Liver (tissue), 3 donors: ENCODE measurements around the gene ATP11A.

Source experiments
- ATF3 ChIP-seq: IDR thresholded peaks from 2 replicates; pipeline ENCODE4 v1.6.1; 2016; ENCODE audit warnings: antibody characterized with exemption
- CTCF ChIP-seq: fragments of 150-350 bp; IDR thresholded peaks from 2 replicates; pipeline ENCODE4 v1.5.1; 2017; ENCODE audit warnings: improper control_type of control experiment, low read depth, low read length; ENCODE audit not compliant: missing input control
- EGR1 ChIP-seq, 2 donors: IDR thresholded peaks; 2 replicates each; pipeline ENCODE4 v1.6.1; 2016 to 2018; ENCODE audit warnings: antibody characterized with exemption in 2 of 2, low read depth in 2 of 2
- FOXA2 ChIP-seq: IDR thresholded peaks from 2 replicates; pipeline ENCODE4 v1.6.1; 2016; ENCODE audit warnings: antibody characterized with exemption
- GABPA ChIP-seq, 2 donors: IDR thresholded peaks in 1 of 2; conservative IDR thresholded peaks in 1 of 2; 2 replicates each; pipeline ENCODE4 v1.6.1; 2016; ENCODE audit warnings: antibody characterized with exemption in 2 of 2, mild to moderate bottlenecking in 1 of 2, moderate library complexity in 1 of 2
- HNF4A ChIP-seq, 2 donors: conservative IDR thresholded peaks; 2 replicates each; pipeline ENCODE4 v1.6.1; 2016; ENCODE audit warnings: antibody characterized with exemption in 2 of 2, mild to moderate bottlenecking in 2 of 2
- HNF4G ChIP-seq: IDR thresholded peaks from 2 replicates; pipeline ENCODE4 v1.6.1; 2016; ENCODE audit warnings: antibody characterized with exemption
- JUND ChIP-seq, 2 donors: IDR thresholded peaks; 2 replicates each; pipeline ENCODE4 v1.6.1; 2016; ENCODE audit warnings: antibody characterized with exemption in 2 of 2
- MAX ChIP-seq: IDR thresholded peaks from 2 replicates; pipeline ENCODE4 v1.6.1; 2016; ENCODE audit warnings: antibody characterized with exemption
- RAD21 ChIP-seq, 2 donors: IDR thresholded peaks; 2 replicates each; pipeline ENCODE4 v1.6.1; 2016; ENCODE audit warnings: antibody characterized with exemption in 2 of 2, mild to moderate bottlenecking in 2 of 2
- REST ChIP-seq: IDR thresholded peaks from 2 replicates; pipeline ENCODE4 v1.6.1; 2016; ENCODE audit warnings: antibody characterized with exemption, mild to moderate bottlenecking
- SP1 ChIP-seq: IDR thresholded peaks from 2 replicates; pipeline ENCODE4 v1.6.1; 2018; ENCODE audit warnings: antibody characterized with exemption, mild to moderate bottlenecking
- TAF1 ChIP-seq: conservative IDR thresholded peaks from 2 replicates; pipeline ENCODE4 v1.6.1; 2016; ENCODE audit warnings: antibody characterized with exemption, mild to moderate bottlenecking
- TF ChIP-seq, protein P1 (sequence below): IDR thresholded peaks from 2 replicates; pipeline ENCODE4 v1.6.1; 2016; ENCODE audit warnings: antibody characterized with exemption
- donor health status: healthy.
- donor health status: healthy.

- TF ChIP-seq GABPA (IDR thresholded peaks at IDR 0.05 in 1 of 2, conservative IDR thresholded peaks at IDR 0.05 in 1 of 2) (no peak), CTCF (no peak), FOXA2 (no peak), EGR1 (IDR thresholded peaks at IDR 0.05; ENCODE audit: low read depth in 2 of 2) (no peak), REST (no peak), SP1 (no peak), TAF1 (no peak), MAX (no peak), HNF4A (conservative IDR thresholded peaks at IDR 0.05) (no peak), RAD21 (IDR thresholded peaks at IDR 0.05) (no peak), JUND (IDR thresholded peaks at IDR 0.05) (no peak), HNF4G (no peak), ATF3 (no peak)
- TF ChIP-seq, protein P1, sequence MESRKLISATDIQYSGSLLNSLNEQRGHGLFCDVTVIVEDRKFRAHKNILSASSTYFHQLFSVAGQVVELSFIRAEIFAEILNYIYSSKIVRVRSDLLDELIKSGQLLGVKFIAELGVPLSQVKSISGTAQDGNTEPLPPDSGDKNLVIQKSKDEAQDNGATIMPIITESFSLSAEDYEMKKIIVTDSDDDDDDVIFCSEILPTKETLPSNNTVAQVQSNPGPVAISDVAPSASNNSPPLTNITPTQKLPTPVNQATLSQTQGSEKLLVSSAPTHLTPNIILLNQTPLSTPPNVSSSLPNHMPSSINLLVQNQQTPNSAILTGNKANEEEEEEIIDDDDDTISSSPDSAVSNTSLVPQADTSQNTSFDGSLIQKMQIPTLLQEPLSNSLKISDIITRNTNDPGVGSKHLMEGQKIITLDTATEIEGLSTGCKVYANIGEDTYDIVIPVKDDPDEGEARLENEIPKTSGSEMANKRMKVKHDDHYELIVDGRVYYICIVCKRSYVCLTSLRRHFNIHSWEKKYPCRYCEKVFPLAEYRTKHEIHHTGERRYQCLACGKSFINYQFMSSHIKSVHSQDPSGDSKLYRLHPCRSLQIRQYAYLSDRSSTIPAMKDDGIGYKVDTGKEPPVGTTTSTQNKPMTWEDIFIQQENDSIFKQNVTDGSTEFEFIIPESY: no peak
Observed at GRCh38 chr13:112720814-112721197, 31.0 kb downstream of the ATP11A start.
